T-helper 9 cell (primary cell): ENCODE measurements around the gene ECE2.

Experiments
- DNase-seq: peaks from one replicate; pipeline ENCODE4 v3.0.0-alpha.2; 2020

Gene ECE2

DNA sequence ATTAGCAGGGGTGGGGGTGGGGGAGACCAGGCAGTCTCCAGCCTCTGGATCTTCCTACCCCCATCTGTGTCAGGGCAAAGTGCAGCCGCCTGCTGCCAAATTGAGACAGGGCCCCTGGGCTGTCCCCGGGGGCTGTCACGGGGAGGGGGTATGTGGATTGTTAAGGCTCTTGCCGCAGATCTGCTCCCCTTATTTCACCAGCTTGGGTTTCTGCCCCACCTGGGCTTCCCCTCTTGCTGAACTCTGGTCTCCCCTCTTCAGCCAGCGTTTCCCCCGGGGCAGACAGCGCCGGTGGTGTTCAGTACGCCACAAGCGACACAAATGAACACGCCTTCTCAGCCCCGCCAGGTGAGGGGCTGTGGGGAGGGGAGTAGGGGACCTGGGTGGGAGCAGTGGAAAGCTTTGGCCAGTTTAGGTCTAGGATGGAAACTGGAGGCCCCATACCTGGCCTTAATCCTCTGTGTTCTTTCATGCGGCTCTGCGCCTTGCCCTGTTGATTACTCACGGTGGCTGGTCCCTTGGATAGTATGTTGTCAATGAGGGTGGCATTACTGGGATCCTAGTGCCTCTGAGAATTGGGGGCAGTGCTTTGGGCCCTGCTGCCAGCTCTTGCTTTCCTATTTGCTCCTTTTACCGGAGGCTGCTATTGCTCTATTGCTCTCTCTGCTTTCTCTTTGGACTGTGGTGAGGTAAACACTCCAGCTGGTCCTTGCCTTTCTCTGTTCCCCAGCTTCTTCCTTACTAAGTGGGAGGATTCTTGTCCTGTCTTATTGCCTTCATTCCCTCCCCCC is 40.2 kb downstream of the ECE2 start:
- no peak for DNase-seq

DNA sequence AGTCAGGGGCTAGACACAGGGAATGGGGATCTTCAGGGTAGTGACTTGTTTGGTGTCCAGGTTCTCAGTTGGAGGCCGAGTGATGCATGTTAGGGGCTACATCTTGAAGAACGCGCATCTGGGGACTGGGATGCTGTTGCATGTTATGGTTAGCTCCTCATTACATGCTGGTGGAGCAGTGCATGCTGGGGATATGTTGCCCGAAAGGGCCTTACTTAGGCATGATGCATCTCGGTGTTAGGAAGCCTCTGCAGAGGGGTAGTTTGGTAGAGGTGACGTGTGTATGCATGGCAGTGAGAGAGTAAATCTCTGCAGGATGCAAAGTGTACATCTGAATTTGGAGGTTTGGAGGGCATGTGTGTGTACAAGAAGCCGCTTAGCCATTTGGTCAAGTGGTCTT is 41.0 kb downstream of the ECE2 start:
- no peak for DNase-seq

DNA sequence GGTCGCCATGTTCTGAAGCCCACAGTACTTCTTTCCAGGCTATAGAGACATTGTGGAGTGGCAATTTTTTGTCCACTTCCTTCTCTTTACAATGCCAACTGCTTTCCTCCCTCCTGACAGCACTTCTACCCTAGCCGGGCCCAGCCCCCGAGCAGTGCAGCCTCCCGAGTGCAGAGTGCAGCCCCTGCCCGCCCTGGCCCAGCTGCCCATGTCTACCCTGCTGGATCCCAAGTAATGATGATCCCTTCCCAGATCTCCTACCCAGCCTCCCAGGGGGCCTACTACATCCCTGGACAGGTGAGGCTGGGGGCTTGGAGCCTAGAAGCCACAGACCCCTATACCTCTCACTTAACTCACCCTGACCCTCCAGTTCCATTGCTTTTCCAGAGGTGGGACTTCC is 41.4 kb downstream of the ECE2 start:
- no peak for DNase-seq

GRCh38 chr3:184320104-184320445 is 44.3 kb downstream of the ECE2 start:
- DNase-seq: no peak

- no peak for DNase-seq
Measured at GRCh38 chr3:184321666-184322065, 45.8 kb downstream of the ECE2 start.

GRCh38 chr3:184322731-184323487 is 47.1 kb downstream of the ECE2 start:
- no peak for DNase-seq

DNA sequence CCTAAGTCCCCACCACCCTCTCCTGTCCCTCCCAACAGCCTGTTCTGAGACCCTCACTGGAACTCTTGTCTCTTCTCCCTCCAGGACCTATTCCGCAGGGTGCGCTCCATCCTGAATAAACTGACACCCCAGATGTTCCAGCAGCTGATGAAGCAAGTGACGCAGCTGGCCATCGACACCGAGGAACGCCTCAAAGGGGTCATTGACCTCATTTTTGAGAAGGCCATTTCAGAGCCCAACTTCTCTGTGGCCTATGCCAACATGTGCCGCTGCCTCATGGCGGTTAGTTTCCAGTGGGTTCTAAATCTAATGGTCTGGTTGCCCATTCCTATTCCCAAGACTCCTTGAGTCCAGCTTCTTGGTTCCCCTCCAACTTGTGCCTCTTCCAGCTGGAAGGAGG is 47.9 kb downstream of the ECE2 start:
- DNase-seq: no peak

DNA sequence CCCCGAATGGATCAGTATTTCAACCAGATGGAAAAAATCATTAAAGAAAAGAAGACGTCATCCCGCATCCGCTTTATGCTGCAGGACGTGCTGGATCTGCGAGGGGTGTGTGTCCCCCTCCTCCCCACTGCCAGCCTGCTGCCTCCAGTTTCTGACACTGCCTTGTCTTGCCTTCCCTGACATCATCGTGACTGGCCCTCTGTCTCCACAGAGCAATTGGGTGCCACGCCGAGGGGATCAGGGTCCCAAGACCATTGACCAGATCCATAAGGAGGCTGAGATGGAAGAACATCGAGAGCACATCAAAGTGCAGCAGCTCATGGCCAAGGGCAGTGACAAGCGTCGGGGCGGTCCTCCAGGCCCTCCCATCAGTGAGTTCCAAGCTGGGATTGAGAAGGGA is 49.4 kb downstream of the ECE2 start:
- DNase-seq: no peak

DNA sequence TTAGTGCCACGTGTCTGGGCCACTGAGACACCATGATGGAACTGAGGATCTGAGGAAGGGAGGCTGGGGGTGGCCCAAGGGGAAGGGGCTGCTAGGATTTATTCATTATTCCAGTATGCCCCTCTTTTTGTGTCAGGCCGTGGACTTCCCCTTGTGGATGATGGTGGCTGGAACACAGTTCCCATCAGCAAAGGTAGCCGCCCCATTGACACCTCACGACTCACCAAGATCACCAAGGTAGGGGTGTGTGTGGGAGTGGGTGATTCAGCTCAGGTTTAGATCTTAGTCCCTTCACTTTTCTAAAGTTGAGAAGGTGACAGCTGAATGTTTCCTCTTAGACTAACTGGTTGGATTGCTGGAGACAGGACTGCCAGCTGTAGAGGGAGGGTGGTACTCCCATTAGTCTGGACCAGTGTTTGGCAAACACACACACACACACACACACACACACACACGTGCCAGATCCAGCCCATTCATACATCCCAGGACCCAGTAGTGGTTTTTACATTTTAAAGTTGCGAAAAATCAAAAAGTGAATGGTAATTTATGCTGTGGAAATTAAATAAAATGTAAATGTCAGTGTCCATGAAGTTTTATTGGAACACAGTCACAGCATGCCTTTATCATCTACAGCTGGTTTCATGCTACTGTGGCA is 50.0 kb downstream of the ECE2 start:
- no peak for DNase-seq

DNA sequence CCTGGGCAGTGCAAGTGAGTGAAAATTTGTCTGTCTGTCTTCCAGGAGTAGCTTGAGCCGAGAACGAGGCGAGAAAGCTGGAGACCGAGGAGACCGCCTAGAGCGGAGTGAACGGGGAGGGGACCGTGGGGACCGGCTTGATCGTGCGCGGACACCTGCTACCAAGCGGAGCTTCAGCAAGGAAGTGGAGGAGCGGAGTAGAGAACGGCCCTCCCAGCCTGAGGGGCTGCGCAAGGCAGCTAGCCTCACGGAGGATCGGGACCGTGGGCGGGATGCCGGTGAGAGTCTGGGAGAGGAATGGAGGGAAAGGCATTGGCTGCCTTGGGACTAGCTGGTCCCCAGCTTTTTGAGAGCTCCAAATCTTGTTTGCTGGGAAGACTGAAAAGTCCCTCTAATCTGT is 51.3 kb downstream of the ECE2 start:
- no peak for DNase-seq

DNA sequence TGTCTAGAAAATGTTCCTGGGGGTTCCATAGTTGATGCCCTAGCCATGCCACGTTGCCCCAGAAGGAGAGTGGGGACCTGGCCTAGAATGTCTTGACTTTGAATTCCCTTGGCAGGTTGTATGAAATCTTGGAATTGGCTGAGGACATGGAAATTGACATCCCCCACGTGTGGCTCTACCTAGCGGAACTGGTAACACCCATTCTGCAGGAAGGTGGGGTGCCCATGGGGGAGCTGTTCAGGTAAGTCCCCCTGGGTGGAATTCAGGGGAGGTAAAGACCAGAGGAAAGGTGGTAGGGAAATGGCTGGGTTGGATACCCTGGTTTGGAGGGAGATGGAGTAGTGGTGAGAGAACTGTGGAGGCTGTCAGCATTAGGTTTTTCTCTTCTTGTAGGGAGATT is 52.7 kb downstream of the ECE2 start:
- no peak for DNase-seq

GRCh38 chr3:184332370-184333090 is 56.7 kb downstream of the ECE2 start:
- no peak for DNase-seq

GRCh38 chr3:184333190-184333589 is 57.4 kb downstream of the ECE2 start:
- DNase-seq: no peak

DNA sequence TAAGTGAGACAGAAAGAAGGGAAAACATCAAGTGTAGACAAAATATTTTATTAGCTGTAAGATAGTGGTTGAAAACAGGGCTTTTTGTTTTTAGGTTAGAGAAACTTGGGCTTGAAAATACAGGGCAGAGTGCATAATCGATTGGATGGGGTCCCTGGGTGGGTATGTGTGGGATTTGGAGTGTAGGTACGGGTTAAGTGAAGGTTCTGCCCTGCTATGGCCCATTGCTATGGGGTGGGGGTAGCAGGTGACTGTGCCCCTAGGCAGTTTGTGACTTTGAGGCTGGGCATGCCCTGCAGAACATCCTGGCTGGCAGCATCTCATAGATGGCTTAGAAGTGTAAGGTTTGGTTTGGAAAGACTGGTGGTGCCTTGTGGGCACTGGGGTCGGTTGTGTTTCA is 57.9 kb downstream of the ECE2 start:
- DNase-seq: no peak

DNA sequence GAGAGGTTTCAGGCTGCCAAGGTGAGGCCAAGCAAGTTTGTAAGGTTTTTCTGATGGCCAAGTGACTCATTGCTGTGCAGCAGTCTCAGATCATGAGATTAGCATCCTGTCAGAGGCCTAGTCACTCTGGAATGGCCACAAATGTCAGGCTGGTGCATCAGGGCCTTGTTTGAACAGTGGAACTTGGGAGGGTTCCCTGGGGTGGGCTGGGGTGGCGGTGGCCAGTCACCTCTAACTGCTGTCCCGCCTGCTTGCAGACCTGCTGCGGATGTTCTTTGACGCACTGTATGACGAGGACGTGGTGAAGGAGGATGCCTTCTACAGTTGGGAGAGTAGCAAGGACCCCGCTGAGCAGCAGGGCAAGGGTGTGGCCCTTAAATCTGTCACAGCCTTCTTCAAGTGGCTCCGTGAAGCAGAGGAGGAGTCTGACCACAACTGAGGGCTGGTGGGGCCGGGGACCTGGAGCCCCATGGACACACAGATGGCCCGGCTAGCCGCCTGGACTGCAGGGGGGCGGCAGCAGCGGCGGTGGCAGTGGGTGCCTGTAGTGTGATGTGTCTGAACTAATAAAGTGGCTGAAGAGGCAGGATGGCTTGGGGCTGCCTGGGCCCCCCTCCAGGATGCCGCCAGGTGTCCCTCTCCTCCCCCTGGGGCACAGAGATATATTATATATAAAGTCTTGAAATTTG is 58.8 kb downstream of the ECE2 start:
- peak; percentile 31 for DNase-seq

- no peak for DNase-seq
Measured at GRCh38 chr3:184335291-184335660, 59.5 kb downstream of the ECE2 start.

DNA sequence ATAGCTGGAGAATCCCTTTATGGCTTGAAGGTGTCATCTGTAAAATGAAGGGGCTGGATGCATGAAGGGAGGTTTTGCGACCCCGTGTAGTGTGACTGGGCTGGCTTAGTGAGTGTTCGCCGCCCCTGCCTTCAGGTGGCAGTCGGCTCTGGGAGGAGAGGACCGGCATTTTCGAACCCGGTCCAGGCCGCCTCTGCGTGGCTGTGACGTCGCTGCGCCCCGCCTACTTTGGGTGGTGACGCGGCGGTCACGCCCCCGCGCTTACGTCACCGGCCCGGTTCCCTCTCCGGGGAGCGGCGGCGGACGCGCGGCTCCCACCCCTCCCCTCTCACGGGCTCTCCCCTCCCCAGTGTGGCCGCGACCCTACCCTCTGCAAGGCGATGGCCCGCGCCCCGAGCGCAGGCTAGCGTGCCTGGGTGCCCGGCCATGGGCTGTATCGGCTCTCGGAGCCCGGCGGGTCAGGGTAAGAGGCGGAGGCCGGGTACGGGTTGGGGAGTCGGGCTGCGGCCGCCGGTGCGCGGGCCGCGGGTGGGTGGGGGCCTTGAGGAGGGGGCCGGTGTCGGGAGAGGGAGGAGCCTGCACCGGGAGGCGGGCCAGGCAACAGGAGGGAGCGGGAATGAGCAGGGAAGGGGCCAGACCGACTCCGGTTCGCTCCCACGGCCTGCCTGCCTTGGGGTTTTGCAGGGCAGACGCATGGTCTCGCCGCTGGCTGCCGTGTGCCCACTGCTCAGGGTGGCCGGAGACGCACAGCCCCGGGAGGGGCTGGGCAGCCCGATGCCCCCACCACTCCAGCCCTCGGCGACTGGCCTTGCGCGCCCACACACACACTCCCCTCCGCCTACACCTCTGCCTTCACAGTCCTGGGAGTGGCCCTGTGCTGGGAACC is 60.1 kb downstream of the ECE2 start:
- DNase-seq: peak; percentile 88

DNA sequence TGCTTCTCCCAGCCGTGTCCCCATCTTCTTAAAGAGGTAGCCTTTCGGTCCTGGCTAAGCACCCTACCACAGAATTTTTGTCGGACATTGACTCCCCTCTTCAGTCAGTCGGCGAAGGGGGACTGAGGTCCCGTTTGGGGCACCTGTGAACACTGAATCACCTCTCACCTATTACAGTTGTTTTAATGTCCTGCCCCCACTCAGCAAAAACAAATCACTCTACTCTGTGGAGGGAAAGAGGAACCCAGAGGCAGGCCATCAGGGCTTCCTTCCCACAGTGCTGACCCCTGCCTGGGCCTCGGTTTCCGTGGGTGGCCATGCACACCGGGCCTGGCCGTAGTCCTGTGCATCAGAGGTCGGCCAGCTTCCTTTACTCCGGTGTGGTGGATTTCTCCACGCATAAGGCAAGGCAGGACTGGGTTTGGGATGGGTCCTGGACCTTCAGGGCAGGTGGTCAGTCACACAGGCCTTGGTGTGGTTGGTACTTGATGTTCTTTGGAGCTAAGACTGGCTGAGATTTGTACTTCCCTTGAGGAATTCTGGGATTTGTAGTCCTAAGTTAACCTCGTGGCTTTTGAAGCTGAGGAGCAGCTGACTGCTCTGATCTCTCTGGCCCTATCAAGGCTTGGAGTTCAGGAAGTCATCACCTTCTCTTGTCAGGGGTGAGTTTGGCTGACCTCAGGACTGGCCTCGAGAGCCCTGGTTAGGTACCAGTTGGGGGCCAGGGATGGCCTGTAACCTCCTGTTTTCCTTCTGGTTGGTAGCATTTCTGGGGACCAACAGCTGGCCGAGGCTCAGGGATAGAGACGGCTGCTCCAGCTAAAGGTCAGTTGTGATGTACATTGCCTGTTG is 61.0 kb downstream of the ECE2 start:
- no peak for DNase-seq

- DNase-seq: no peak
Measured at GRCh38 chr3:184337399-184337714, 61.5 kb downstream of the ECE2 start, which contains the start of gene FAM131A. Gene FAM131A (plus strand): TSS chr3:184337600. CDS start chr3:184337631, 31 bp downstream.

- DNase-seq: no peak
Measured at GRCh38 chr3:184337981-184338380, 62.2 kb downstream of the ECE2 start.

GRCh38 chr3:184338511-184338945 is 62.7 kb downstream of the ECE2 start:
- DNase-seq: peak; percentile 13
